Esophagus mucosa (tissue), 1 donor: ENCODE measurements around the gene TTF2. TPM values are rescaled to one million over a fixed set of nuclear protein-coding genes. Genes with fewer than 3 reads are reported as not detected.
"Not testable (repeated sequence)": the region's sequence is repeated elsewhere in the genome, so short reads cannot be mapped to it uniquely, and the experiment has no call there.

Experiments
- ATAC-seq: fragments of 200-7000 bp; cut with Tn5 transposase; one replicate; pipeline ENCODE4 v1.9.1; 2020
- total RNA-seq: library from RNA; stranded (reverse); gene quantifications from one replicate; pipeline ENCODE4 v1.2.4, GENCODE V29; 2023
- donor health status: DM: yes; HTN: yes; CAD: no.

The TTF2 gene
- total RNA-seq, 1 donor from 2014 or later: 26.2 TPM

DNA sequence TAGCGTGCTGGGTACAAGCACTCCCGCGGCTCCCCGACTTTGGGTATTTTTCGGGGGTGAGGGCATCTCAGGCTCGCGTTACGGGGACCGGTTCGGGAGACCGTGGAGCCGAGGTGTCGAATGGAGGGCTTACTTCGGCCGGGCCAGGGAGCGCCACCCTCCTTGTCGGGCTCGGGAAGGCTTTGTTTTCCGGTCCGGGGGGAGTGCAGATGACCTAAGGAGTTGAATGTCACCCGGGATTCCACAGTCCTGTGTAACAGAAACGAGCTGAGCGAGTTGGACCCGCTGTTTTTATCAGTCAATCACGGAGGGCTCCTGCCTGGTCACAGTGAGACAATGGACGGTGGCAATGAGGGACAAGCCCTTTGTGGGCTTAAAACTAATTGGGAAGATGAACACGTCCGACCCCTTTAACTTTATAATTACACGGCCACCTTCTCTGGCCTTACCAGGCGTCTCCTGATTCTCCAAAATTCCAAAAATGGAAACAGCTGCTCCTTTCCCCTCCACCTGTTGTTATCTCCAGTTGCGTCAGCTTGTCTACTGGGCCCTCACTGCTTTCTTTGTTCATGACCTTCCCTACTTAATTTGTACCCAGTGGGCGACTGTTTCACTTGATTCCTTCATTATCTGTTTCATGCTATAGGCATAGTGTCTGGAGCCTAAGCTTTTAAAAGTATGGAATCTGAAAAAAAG is 62.4 kb downstream of the TTF2 start:
- ATAC-seq: no peak

- no peak for ATAC-seq
These were observed 63.1 kb downstream of the TTF2 start for GRCh38 chr1:117123274-117123673.

GRCh38 chr1:117124661-117125060 is 64.5 kb downstream of the TTF2 start:
- no peak for ATAC-seq

DNA sequence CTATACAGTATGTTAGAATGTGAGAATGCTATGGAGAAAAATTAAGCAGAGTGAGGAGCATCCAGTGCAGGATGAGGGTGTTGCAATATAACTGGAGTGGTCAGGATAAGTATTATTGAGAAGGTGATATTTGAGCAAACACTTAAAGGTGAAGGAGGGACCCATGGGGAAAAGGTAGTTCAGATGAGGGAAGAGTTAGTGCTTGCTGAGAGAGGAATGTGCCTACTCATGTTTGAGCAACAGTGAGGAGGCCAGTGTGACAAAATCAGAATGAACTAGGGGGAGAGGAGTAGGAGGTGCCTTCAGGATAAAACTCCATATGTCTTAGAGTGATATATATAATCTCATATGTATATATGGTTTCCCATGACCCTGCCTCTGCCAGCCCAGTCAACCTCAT is 67.7 kb downstream of the TTF2 start:
- no peak for ATAC-seq

GRCh38 chr1:117128323-117129079 is 68.4 kb downstream of the TTF2 start:
- no peak for ATAC-seq

DNA sequence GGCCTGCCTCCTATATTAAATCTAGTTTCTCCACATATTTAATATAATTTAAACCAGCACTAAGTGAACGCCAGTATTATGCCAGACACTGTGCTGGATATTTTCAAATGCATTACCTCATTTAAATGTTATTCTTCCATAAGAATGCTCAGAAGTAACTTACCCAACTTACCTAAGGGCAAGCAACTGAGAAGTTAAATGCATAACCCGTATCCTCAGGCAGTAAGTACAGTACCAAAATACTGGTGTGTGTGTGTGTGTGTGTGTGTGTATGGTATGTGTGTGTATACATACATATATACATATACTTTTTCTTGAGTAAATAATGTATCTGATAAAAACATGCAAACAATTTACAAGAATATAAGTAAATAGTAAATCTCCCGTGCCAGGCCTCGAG is 70.4 kb downstream of the TTF2 start:
- no peak for ATAC-seq

DNA sequence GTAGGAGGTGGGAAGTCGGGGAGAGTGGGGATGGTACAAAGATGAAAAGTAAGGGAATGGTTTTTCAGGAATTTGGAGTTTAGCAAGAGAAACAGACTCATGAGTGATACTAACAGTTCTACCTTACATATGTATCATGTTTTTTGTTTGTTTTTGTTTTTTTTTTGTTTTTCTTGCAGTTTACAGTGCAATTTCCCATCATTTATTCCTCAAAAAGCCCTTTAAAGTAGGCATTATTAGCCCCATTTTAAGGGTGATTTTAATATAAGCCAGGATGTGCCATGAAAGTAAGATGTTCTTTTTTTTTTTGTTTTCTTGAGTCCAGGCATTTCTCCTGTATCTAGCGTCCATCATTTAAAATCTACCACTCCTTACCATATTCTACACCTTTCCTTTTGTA is 75.2 kb downstream of the TTF2 start:
- ATAC-seq: no peak

DNA sequence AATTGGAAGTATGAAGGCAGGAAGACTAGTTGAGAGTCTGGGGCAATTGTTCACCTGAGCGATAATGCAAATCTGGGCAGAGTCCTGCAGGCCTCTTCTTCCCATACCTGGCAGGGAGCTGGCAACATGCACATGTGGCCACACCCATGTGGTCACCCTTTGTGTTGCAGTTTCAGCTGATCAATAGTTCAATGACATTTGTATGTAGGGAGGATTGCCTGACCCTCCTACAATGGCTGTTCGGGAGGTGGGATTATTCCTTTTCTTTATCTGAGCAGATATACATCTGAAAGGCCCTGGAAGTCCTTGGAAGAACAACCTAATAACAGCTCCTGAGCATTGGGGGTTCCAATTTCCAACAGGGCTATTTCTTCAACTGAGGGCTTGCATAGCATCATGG is 76.6 kb downstream of the TTF2 start:
- no peak for ATAC-seq

DNA sequence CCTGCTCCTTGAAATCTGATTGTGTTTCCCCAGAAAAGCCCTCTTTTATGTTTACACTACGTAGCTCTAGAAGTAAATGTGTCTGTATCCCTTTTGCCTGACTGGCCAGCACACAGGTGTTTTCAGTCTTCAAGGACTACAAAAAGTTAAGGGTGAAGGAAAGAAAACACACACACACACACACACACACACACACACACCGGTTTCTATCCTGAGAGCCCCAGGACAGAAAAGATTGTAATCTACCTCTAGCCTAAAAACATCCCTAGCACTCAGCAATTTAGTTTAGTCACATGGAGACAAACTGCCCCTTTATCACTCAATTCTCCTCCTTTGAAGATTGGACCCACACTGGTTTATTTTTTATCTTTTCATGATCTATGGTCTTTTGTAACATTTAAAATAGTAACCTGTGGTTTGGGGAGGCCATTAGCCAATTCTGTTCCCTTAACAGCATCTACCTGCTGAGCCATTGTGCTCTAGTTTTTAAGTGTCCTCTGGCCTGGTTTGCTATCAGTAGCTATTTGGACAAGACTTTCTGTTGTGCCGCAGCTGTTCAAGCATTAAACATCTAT is 77.2 kb downstream of the TTF2 start:
- ATAC-seq: no peak

DNA sequence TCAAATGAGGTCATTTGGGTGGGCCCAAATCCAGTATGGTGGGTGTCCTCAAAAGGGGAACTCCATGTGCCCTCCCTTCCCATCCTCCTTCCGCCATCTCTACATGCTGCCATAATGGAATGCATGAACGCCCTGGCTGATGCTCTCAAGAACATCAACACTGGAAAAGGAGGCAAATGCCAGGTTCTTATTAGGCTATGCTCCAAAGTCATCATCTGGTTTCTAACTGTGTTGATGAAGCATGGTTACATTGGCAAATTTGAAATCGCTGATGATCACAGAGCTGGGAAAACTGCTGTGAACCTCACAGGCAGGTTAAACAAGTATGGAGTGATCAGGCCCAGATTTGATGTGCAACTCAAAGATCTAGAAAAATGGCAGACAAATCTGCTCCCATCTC is 78.0 kb downstream of the TTF2 start:
- ATAC-seq: no peak

- ATAC-seq: no peak
These were observed 78.4 kb downstream of the TTF2 start for GRCh38 chr1:117138561-117138960.

DNA sequence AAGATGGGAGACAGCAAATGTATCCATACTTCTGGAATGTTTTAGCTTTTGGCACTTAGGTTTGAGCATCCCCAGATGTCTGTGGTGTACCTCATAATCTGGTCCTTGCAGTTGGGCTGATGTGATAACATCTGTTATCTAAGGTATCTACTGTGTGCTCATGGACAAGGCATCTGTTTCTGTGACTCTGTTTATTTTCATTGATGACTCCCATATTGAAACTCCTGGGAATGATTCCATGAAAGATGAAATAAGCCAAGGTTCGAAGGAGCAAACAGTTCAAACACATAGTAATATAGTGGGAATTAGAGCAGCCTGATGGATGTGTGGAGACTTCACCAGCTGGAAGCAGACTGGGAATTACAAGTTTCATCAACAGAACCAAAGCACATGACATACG is 82.1 kb downstream of the TTF2 start:
- no peak for ATAC-seq

DNA sequence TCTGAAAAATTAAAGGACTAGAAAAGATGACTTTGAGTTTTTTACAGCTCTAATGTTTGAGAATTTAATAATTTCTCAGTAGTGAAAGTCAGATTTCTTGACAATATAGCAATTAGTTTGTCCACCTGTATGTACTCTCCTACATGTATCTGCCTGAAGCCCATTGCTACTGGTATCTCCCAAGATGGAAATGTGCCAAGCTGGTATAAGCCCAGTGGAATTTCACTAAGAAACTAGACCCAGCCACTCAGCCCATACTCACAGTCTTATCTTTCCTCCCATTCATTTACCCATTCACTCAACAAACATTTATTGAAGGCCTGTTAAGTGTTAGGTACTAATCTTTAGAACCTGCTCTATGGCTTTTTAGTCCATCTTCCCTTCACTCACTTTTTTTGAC is 83.0 kb downstream of the TTF2 start:
- ATAC-seq: no peak

GRCh38 chr1:117143871-117144270 is 83.7 kb downstream of the TTF2 start:
- no peak for ATAC-seq

- no peak for ATAC-seq
These were observed 85.9 kb downstream of the TTF2 start for GRCh38 chr1:117146072-117146471.

DNA sequence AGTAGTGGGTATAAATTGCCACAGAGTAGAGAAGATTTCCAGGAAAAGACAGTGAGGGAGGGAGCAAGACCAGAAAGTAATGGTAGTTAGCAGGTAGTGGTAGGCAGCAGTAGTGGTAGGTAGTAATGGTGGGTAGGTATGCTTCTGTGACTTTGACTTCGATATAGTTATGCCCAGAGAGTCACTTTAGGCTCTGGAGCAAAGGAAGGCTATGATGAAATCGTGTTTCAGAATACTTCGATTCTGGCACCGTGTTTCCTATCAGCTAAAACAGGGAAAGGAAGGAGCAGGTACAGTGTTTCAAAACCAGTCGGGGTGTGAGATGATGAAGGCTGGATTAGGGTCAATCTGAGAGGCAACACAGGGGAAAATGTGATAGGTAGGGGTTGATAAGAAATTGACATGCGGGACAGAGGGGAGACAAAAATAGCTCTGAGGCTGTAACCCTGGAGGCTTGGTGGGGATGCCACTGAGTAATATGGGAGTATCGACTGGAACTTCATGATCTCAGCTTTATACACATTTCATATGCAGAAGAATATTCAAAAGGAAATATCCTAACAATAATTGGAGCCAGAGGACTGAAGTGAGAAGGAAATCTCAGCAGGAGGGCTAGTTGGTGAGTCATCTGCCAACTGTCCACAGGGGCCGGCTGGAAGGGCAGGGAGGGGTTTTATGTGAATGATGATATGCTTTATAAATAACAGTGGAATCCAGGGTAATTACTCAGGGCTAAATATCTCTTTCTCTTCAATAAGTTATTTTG is 86.6 kb downstream of the TTF2 start:
- no peak for ATAC-seq

DNA sequence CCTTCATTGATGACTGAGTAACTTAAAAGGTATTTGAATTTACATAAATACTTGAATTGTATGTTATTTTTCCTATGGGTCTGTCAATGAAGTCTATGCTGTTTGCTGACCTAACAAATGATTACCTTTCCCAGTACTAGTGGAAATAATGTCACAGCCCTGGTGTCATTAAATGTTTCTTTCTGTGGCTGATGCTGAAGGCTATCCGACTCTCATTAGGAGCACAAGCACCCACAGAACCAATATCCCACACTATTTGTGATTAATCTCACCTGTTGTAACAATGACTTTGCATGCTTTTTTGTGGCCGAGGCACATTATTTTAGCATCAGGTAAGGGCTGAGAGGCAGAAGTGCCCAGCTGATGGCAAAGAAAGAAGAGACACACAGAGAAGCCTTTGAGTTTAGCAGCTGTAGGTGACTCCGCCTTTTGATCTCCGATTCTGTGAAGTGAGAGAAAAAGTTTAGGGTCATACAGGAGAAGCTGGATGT is 87.3 kb downstream of the TTF2 start:
- ATAC-seq: no peak

DNA sequence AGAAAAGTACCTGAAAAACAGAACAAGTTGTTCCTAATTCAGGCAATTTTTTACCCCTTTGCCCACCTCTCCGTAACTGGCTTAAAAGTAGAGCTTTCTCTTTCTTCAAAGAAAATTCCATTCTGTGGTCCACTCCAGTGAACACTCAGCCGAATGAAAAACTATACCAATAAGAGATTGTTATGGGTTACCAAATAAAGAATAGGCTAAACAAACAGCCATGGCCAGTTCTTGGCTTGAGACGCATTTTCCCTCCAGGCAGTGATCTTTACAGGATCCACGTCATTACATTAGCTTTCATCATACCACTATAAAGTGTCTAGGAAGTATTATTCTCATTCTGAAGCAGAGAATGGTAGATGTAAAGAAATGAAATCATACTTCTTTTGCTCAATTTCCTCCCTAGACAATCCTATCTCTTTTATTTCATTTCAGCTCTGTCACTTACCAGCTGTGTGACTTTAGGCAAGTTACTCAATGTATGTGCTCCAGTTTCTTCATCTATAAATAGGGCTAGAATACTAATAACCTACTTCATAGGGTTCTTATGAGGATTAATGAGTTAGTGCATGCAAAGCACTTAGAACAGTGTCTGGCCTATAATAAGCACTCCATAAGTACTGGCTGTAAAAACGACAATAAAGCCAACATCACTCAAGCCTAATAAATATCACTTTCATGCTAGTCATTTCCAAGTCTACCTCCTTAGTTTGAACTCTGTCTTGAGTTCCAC is 87.9 kb downstream of the TTF2 start:
- no peak for ATAC-seq

- no peak for ATAC-seq
These were observed 90.2 kb downstream of the TTF2 start for GRCh38 chr1:117150316-117150715.

GRCh38 chr1:117151305-117151704 is 91.2 kb downstream of the TTF2 start:
- not testable (repeated sequence) for ATAC-seq
